ENCODE measurements around the gene DENND2C. TPM values are rescaled to one million over a fixed set of nuclear protein-coding genes. Genes with fewer than 3 reads are reported as not detected.

The DENND2C gene
- total RNA-seq, 1 donor from 2014 or later, result 0.15 TPM

DNA sequence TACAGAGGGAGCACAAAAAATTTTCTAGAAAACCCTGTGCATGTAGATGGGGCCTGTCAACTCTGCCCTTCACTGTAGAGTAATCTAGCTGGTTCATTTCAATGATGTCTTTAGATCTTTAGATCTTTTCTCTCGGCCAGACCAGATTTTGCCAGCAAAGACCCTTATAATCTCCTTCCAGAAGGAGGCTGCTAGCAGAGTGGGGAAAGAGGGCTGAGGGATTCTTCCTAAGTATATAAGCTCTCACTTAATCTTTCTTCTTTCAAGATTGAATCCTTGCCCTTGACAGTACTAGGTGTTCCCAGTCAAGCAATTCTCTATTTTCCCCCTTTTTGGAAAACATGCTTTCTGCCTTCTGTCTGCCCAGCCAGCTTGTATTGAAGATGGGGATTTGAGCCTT lies 122.8 kb downstream of the DENND2C start:
- intact Hi-C loops (cut with micrococcal nuclease), result no loop called here

DNA sequence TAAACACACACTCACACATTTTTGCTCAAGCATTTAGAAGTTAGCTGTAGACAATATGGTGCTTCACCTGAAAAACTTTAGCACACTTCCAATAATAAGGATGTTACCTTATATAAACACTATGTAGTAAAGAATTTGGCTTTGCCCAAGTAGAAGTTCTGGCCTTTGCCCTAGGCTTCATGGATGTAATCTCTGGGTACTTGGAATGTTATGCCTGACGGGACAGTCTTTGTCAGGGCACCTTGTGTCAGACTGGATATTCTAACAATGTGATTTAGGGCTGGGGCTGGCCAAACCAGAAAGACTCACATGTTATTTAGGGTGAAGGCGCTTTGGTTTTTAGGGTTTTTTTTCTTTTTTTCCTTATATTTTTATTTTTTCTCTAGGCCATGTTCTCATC lies 124.1 kb downstream of the DENND2C start:
- intact Hi-C loops (cut with micrococcal nuclease), result no loop called here

DNA sequence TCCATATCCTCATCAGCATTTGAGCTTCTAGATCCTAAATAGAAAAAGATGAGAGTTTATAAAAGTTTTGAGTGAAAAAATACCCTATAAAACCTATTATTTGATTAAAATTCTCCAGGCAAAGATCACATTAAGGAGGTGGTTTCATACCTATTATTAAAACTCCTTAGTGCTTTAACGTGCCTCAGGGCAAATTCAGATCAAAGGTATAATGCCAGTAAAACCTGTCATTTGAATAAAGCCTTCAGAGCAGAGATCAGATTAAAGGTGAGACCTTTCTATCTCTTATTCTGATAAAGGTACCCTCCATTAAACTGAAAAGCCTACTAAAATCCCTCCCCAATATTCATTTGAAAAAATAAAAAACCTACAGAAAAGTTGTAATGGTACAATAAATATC lies 124.5 kb downstream of the DENND2C start:
- intact Hi-C loops (cut with micrococcal nuclease), result no loop called here

DNA sequence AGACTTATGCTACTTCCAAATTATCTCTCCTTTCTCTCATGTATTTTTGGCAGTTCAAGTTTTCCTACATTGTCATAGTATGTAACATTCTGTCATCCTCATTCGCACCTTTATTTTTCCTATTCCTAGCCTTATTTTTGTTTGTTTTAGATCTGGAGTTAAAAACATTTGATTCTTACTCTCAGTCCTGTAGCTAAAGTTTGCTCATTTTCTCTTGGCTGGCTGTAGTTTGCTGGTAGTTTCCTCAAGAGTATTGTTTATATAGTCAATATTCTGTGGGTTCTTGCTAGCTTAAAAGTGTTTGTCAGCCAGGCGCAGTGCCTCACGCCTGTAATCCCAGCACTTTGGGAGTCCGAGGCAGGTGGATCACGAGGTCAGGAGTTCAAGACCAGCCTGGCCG lies 129.0 kb downstream of the DENND2C start:
- intact Hi-C loops (cut with micrococcal nuclease), result no loop called here

DNA sequence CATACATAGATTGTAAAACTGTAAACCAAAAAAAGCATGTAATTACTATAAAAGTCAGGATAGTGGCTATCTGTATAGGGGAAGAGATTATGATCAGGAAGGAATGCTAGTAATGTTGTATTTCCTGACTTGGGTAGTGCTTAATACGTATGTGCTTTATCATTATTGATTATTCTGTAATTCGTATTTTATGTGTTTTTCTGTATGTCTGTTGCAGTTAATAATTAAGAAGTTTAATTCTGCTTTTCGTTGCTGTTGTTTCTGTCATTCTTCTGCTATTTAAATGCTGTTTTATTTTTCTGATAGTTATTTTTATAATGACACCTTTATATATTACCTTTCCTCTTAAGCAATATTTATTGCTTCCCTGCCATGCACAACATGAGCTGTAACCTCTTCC lies 129.6 kb downstream of the DENND2C start:
- intact Hi-C loops (cut with micrococcal nuclease), result no loop called here

DNA sequence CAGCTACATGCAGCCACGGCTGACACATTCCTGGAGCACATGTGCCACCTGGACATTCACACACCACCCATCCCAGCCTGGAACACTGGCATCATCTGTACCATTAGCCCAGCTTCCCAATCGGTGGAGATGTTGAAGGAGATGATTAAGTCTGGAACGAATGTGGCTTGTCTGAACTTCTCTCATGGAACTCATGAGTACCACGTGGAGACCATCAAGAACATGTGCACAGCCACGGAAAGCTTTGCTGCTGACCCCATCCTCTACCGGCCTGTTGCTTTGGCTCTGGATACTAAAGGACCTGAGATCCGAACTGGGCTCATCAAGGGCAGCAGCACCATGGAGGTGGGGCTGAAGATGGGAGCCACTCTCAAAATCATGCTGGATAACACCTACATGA lies 133.8 kb downstream of the DENND2C start:
- intact Hi-C loops (cut with micrococcal nuclease), result no loop called here

DNA sequence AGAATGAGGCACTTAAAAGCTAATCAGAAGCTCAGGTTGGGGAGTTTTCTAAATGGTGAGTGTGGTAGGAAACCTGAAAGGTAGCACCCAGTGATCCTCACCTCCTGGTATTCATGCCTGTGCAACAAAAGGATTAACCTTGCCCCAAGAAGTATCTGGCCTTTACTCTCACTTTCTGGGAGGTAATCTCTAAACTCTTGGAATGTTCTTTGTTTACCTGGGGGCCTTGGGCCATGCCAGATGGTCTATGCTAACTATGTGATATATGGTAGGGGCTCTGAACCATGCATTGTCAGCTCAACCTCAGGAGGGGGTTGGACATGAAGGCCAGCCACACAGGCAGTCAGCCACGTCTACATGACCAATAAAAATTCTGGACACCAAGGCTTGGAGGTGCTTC lies 134.4 kb downstream of the DENND2C start:
- intact Hi-C loops (cut with micrococcal nuclease), result no loop called here

Other genes starting within 250 kb of the DENND2C start
- gene TRIM33, start 158.8 kb downstream of the DENND2C start, total RNA-seq, result 38.3 and 39.0 TPM in 2 replicates
- gene BCAS2, start 88.4 kb downstream of the DENND2C start, total RNA-seq, result 51.9 and 54.3 TPM in 2 replicates
- gene AMPD1, start 25.5 kb upstream of the DENND2C start, total RNA-seq, result not detected in 2 replicates
- gene NRAS, start 46.7 kb upstream of the DENND2C start, total RNA-seq, result 61.3 and 63.3 TPM in 2 replicates
- 362 and 387 TPM in 2 replicates for gene CSDE1, start 87.9 kb upstream of the DENND2C start, total RNA-seq
- 59.6 and 68.1 TPM in 2 replicates for gene SIKE1, start 110.6 kb upstream of the DENND2C start, total RNA-seq
- gene SYCP1, start 184.8 kb upstream of the DENND2C start, total RNA-seq, result not detected in 2 replicates

Data from T-helper 1 cell treated with Interleukin-12 subunit alpha and Interleukin-12 subunit beta and Interleukin-4 antibody, amounts not matched to agents 30 ng/mL and 1 ng/mL, for 36 hours (primary cell).